SK-N-MC (cell line): ENCODE results near the gene SPRR1A.

Experiments used
- EZH2 ChIP-seq: fragments of 200-600 bp; sonication (generic); IDR thresholded peaks from one replicate; pipeline ENCODE4 v1.6.1; 2017; ENCODE audit warnings: antibody characterized with exemption
- POLR2AphosphoS5 ChIP-seq: IDR thresholded peaks from 2 replicates; pipeline ENCODE4 v1.6.1; 2012; ENCODE audit warnings: mild to moderate bottlenecking, low read depth, low read length, borderline replicate concordance

GRCh38 chr1:152954436-152954835, 29.4 kb upstream of the SPRR1A start:
- TF ChIP-seq EZH2 (no peak), POLR2AphosphoS5 (no peak)
